CD4-positive, alpha-beta T cell (primary cell): Measurements from ENCODE around the gene KDM4D. TPM values are rescaled to one million over a fixed set of nuclear protein-coding genes. Genes with fewer than 3 reads are reported as not detected.

ENCODE experiments used
- ATAC-seq: fragments of 200-7000 bp; cut with Tn5 transposase; one replicate; pipeline ENCODE4 v1.10.0; 2022; ENCODE audit warnings: mild to moderate bottlenecking; ENCODE audit not compliant: poor library complexity
- CTCF ChIA-PET: fragments of 350-600 bp; sonication (Branson Sonifier 250); formaldehyde crosslinking; loops from one replicate; lab custom pipeline; 2021; ENCODE audit warnings: antibody characterized with exemption, inconsistent platforms; lab: Charles Lee
- POLR2A ChIA-PET: fragments of 350-600 bp; sonication (Branson Sonifier 250); formaldehyde crosslinking; loops from one replicate; lab custom pipeline; 2021; ENCODE audit warnings: antibody characterized with exemption, inconsistent platforms; lab: Charles Lee
- DNase-seq, 14 experiments: peaks; one replicate each; pipeline ENCODE4 v3.0.0-alpha.2; 2013 to 2020; ENCODE audit warnings: mixed read lengths in 2 of 14
- H3K27ac ChIP-seq, 2 donors: one replicate each; pipeline versions ENCODE4 v1.5.1 to v1.7.0; 2013; ENCODE audit warnings: low read length in 2 of 2, low read depth in 1 of 2, mild to moderate bottlenecking in 1 of 2
- H3K27me3 ChIP-seq, 2 experiments: 1 replicate in 1 of 2; 2 replicates in 1 of 2; pipeline versions ENCODE4 v1.6.1 to v1.7.0; 2013; ENCODE audit warnings: low read length in 2 of 2, control low read depth in 1 of 2, mild to moderate bottlenecking in 1 of 2, moderate library complexity in 1 of 2; ENCODE audit not compliant: insufficient read depth in 2 of 2, control insufficient read depth in 1 of 2
- H3K36me3 ChIP-seq: one replicate; pipeline ENCODE4 v1.6.1; 2013; ENCODE audit warnings: low read length, control low read depth; ENCODE audit not compliant: insufficient read depth
- H3K4me1 ChIP-seq: one replicate; pipeline ENCODE4 v1.6.1; 2013; ENCODE audit warnings: low read length, control low read depth; ENCODE audit not compliant: insufficient read depth
- H3K4me3 ChIP-seq: one replicate; pipeline ENCODE4 v1.5.1; 2013; ENCODE audit warnings: mild to moderate bottlenecking, low read length, moderate library complexity
- H3K9me3 ChIP-seq, 2 experiments: 1 replicate in 1 of 2; 2 replicates in 1 of 2; pipeline versions ENCODE4 v1.6.1 to v1.7.0; 2013; ENCODE audit warnings: low read length in 2 of 2, mild to moderate bottlenecking in 2 of 2, control low read depth in 1 of 2, moderate library complexity in 1 of 2; ENCODE audit not compliant: control insufficient read depth in 1 of 2, insufficient read depth in 1 of 2
- H3K27ac Mint-ChIP-seq: one replicate; pipeline ENCODE4 v1.8.0; 2020; ENCODE audit warnings: mixed read lengths
- H3K27me3 Mint-ChIP-seq: one replicate; pipeline ENCODE4 v1.8.0; 2021; ENCODE audit warnings: mixed read lengths
- H3K36me3 Mint-ChIP-seq: one replicate; pipeline ENCODE4 v1.8.0; 2021; ENCODE audit warnings: low read depth, mixed read lengths
- H3K4me1 Mint-ChIP-seq: one replicate; pipeline ENCODE4 v1.8.0; 2021; ENCODE audit warnings: low read depth, mixed read lengths
- H3K4me3 Mint-ChIP-seq: one replicate; pipeline ENCODE4 v1.8.0; 2020; ENCODE audit warnings: mild to moderate bottlenecking, mixed read lengths
- H3K9me3 Mint-ChIP-seq: one replicate; pipeline ENCODE4 v1.8.0; 2020; ENCODE audit warnings: mixed read lengths
- CTCF ChIP-seq: fragments of 200-600 bp; IDR thresholded peaks from one replicate; pipeline ENCODE4 v1.8.0; 2022; ENCODE audit warnings: antibody characterized with exemption, mild to moderate bottlenecking
- intact Hi-C, 2 experiments: fragments of 100-400 bp; cut with DNase I in 1 of 2; cut with micrococcal nuclease in 1 of 2; formaldehyde crosslinking; loops; one replicate each; pipeline versions ENCODE4 v1.15.1 to v1.9.0; 2023 to 2025; cut with DNase I, micrococcal nuclease
- total RNA-seq, 174 experiments: library from RNA in 2 of 174; stranded (reverse) in 2 of 174; gene quantifications; one replicate each; pipeline ENCODE4 v1.2.3 and lab custom pipeline; 2021 to 2026

KDM4D gene
- total RNA-seq, 2 experiments from 2014 or later: 0.16 to 0.22 TPM

GRCh38 chr11:95045812-95046211 is 72.3 kb downstream of the KDM4D start:
- CTCF ChIA-PET: no interaction called here
- POLR2A ChIA-PET: no interaction called here
- no peak overlapping the region for H3K27ac ChIP-seq
- Mint-ChIP-seq H3K36me3 (no peaks in the 10 kb centered on the region), H3K9me3 (no peaks in the 10 kb centered on the region), H3K27me3 (peaks cover 58% of the 10 kb centered on the region), H3K27ac (no peak overlapping the region), H3K4me3 (no peak overlapping the region), H3K4me1 (no peaks in the 10 kb centered on the region)
- no peak for TF ChIP-seq CTCF
- H3K4me3 ChIP-seq: no peak overlapping the region
- no peak for ATAC-seq
- intact Hi-C loops: no loop called here
- no peaks in the 10 kb centered on the region for H3K36me3 ChIP-seq
- peaks cover 0 to 7% of the 10 kb centered on the region in 2 experiments for H3K9me3 ChIP-seq
- no peak for DNase-seq
- peaks cover 9 to 10% of the 10 kb centered on the region in 2 experiments for H3K27me3 ChIP-seq
- no peaks in the 10 kb centered on the region for H3K4me1 ChIP-seq

Other genes starting within 250 kb of the KDM4D start
- gene AMOTL1, start 205.4 kb upstream of the KDM4D start, total RNA-seq: under 1 TPM in 1 of 2 experiments, not detected in 1; 0.08 TPM
- 100 to 1,000 TPM; 121 to 124 TPM for gene CWC15, start 153 bp upstream of the KDM4D start, total RNA-seq
- not detected for gene KDM4E, start 51.5 kb downstream of the KDM4D start, total RNA-seq
- gene KDM4F, start 75.7 kb downstream of the KDM4D start, total RNA-seq: not detected
- 10 to 100 TPM; 67.2 to 67.9 TPM for gene SRSF8, start 93.2 kb downstream of the KDM4D start, total RNA-seq
- 1 to 10 TPM; 3.8 to 4.4 TPM for gene ENDOD1, start 116.1 kb downstream of the KDM4D start, total RNA-seq